Activated B cell treated with CpG ODN at 0.5 μM for 24 hours (primary cell): Measurements from ENCODE around the gene PPP2R2C. TPM values are rescaled to one million over a fixed set of nuclear protein-coding genes. Genes with fewer than 3 reads are reported as not detected.

Experiments used
- ATAC-seq: fragments of 200-7000 bp; cut with Tn5 transposase; one replicate; pipeline ENCODE4 v1.10.0; 2021; ENCODE audit warnings: low read depth, mild to moderate bottlenecking, moderate library complexity
- CTCF ChIA-PET: fragments of 350-600 bp; sonication (Branson Sonifier 250); formaldehyde crosslinking; loops from one replicate; lab custom pipeline; 2021; ENCODE audit warnings: antibody characterized with exemption; lab: Charles Lee
- POLR2A ChIA-PET: fragments of 350-600 bp; sonication (Branson Sonifier 250); formaldehyde crosslinking; loops from one replicate; lab custom pipeline; 2021; ENCODE audit warnings: antibody characterized with exemption; lab: Charles Lee
- DNase-seq: peaks from one replicate; pipeline ENCODE4 v3.0.0; 2022
- H3K27ac Mint-ChIP-seq: one replicate; pipeline ENCODE4 v1.8.0; 2020; ENCODE audit warnings: mixed read lengths
- H3K27me3 Mint-ChIP-seq: one replicate; pipeline ENCODE4 v1.8.0; 2021; ENCODE audit warnings: mixed read lengths
- H3K36me3 Mint-ChIP-seq: one replicate; pipeline ENCODE4 v1.8.0; 2021; ENCODE audit warnings: low read depth, mixed read lengths
- H3K4me1 Mint-ChIP-seq: one replicate; pipeline ENCODE4 v1.8.0; 2021; ENCODE audit warnings: mixed read lengths
- H3K4me3 Mint-ChIP-seq: one replicate; pipeline ENCODE4 v1.8.0; 2020; ENCODE audit warnings: mild to moderate bottlenecking, mixed read lengths
- H3K9me3 Mint-ChIP-seq: one replicate; pipeline ENCODE4 v1.8.0; 2020; ENCODE audit warnings: mixed read lengths
- CTCF ChIP-seq: fragments of 200-600 bp; IDR thresholded peaks from one replicate; pipeline ENCODE4 v1.8.0; 2022; ENCODE audit warnings: antibody characterized with exemption, mild to moderate bottlenecking
- intact Hi-C: fragments of 100-400 bp; cut with micrococcal nuclease; formaldehyde crosslinking; loops from one replicate; pipeline ENCODE4 v1.15.1; 2024
- total RNA-seq: library from RNA; stranded (reverse); gene quantifications from 2 replicates; pipeline ENCODE4 v1.2.3, GENCODE V29; 2022

The PPP2R2C gene
- total RNA-seq, 1 donor from 2014 or later: not detected

DNA sequence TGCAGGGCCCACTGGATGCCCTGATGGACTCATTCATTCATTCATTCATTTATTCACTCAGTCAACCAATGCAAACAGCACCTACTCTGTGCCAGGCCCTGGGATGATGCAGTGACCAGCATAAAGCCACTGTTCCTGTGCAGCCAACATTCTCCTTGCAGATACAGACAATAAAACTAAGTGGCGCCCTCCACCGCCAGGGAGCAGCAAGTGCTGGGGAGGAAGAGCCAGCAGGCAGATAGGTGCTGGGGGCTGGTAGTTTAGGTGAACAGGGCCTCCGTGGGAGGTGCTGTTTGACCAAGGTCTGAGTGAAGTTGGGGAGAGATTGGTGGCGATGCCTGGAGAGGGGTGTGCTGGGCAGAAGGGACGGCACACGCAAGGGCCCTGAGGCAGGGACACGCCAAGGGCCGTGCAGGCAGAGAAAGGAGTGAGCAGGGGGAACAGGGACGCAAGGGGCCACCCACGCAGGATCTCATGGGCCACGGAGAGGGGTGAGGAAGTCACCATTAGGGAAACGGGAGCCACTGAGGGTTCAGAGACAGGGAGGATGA, 137.3 kb downstream of the PPP2R2C start:
- ATAC-seq: no peak
- no peak overlapping the region for H3K4me3 Mint-ChIP-seq
- intact Hi-C loops: no loop called here

GRCh38 chr4:6334203-6334887, 138.1 kb downstream of the PPP2R2C start:
- TF ChIP-seq CTCF: no peak
- H3K27me3 Mint-ChIP-seq: peaks cover 35% of the 10 kb centered on the region
- no peaks in the 10 kb centered on the region for H3K9me3 Mint-ChIP-seq
- CTCF ChIA-PET: interaction anchor here (12.0 kb wide), 1 partner anchor 84 kb away, joined by 232 read pairs; no protein-coding TSS in a partner anchor
- no peak overlapping the region for H3K4me3 Mint-ChIP-seq
- intact Hi-C loops: no loop called here
- ATAC-seq: no peak
- peaks cover 19% of the 10 kb centered on the region for H3K4me1 Mint-ChIP-seq
- POLR2A ChIA-PET: no interaction called here
- no peak overlapping the region for H3K27ac Mint-ChIP-seq
- DNase-seq: no peak
- H3K36me3 Mint-ChIP-seq: no peaks in the 10 kb centered on the region

More for the DNA sequence above, 137.3 kb downstream of the PPP2R2C start:
- no peak for DNase-seq
- ChIA-PET POLR2A (no interaction called here), CTCF (interaction anchor here (1.4 to 12.0 kb wide), 2 partner anchors 8 to 85 kb away, joined by 3 to 232 read pairs; no protein-coding TSS in a partner anchor)
- TF ChIP-seq CTCF: no peak
- peaks cover 38% of the 10 kb centered on the region for H3K27me3 Mint-ChIP-seq
- H3K4me1 Mint-ChIP-seq: peaks cover 19% of the 10 kb centered on the region
- H3K36me3 Mint-ChIP-seq: no peaks in the 10 kb centered on the region
- no peaks in the 10 kb centered on the region for H3K9me3 Mint-ChIP-seq
- no peak overlapping the region for H3K27ac Mint-ChIP-seq

DNA sequence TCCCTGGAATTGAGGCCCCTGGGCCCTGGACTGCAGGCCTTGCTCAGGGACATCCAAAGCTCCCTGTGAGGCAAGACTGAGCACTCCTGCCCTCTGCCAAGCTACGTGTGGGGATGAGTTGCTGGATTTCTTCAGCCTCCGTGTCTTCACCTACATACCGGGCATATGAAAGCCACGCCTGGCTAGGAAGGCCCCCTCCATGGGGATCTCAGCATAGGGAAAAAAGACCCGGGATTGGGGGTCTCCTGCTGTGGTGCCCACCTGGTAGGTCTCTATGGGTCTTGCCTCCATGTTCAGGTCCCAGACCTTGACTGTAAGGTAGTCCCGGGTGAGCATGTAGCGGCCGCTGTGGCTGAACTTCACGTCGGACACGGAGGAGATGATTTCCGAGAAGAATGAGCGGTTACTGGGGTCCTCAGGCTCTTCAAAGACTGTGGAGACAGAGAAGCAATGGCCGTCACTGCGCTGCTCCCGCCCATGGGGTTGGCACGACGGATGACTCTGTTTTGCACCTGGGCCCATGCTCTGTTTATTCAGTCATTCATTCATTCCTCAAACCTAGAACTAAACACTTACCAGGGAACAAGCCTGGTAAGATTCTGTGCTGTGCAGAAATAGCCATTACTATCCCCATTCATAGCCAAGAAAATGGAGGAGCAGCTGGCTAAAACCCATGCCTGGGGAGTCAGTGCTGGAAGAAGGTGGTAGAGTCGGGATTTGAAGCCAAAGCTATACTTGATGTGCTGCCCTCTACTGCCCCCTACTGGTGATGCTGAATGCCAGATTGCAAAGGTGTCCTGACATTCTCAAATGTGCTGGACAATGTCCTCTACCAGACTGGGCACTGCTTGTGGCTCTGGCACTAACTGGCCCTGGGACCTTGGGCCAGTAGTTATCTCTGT, 138.9 kb downstream of the PPP2R2C start:
- DNase-seq: no peak
- POLR2A ChIA-PET: no interaction called here
- TF ChIP-seq CTCF: no peak
- intact Hi-C loops: no loop called here
- Mint-ChIP-seq H3K4me3 (no peak overlapping the region), H3K36me3 (no peaks in the 10 kb centered on the region), H3K4me1 (peaks cover 15% of the 10 kb centered on the region), H3K27me3 (peaks cover 27% of the 10 kb centered on the region), H3K9me3 (no peaks in the 10 kb centered on the region), H3K27ac (no peak overlapping the region)
- CTCF ChIA-PET: interaction anchor here (0.7 to 12.0 kb wide), 2 partner anchors 67 to 83 kb away, joined by 3 to 232 read pairs; no protein-coding TSS in a partner anchor
- ATAC-seq: no peak

DNA sequence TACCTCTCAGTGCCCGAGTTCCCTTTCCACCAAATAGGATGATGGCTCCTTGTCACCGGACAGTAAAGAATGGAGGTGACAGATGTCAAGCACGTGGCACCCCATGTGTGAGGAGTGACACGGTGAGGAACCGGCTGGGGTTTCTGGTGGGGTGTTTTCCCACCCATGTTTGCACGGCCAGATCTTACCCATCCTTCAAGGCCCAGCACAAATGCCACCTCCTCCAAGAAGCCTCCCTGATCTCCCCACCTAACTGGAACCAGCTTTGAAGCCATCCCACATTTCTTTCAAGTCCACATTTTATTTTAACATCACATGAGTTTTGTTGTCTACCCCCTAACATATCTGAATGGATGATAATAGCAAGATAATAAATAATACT, 139.8 kb downstream of the PPP2R2C start:
- Mint-ChIP-seq H3K27me3 (peaks cover 26% of the 10 kb centered on the region), H3K4me3 (no peak overlapping the region), H3K27ac (no peak overlapping the region), H3K9me3 (no peaks in the 10 kb centered on the region), H3K4me1 (peaks cover 6% of the 10 kb centered on the region), H3K36me3 (no peaks in the 10 kb centered on the region)
- intact Hi-C loops: no loop called here
- DNase-seq (no peak), ATAC-seq (no peak)
- CTCF ChIA-PET: interaction anchor here (1.0 to 12.0 kb wide), 2 partner anchors 82 to 541 kb away, joined by 3 to 232 read pairs; no protein-coding TSS in a partner anchor
- POLR2A ChIA-PET: no interaction called here
- no peak for TF ChIP-seq CTCF
